Endothelial cell of umbilical vein (primary cell): ENCODE data around the gene UBL5. TPM values are rescaled to one million over a fixed set of nuclear protein-coding genes. Genes with fewer than 3 reads are reported as not detected.

Experiments used
- BruUV-seq: library from RNA; stranded (reverse); fragments of 400-500 nt; replicated peaks from 2 replicates; lab custom pipeline; 2021; lab: Mats Ljungman, UMichigan
- CTCF ChIA-PET: fragments of 300-600, 350-600 bp; sonication (Branson Sonifier 250); formaldehyde crosslinking; loops from one replicate; lab custom pipeline; 2021; ENCODE audit warnings: antibody characterized with exemption, inconsistent platforms; lab: Charles Lee
- POLR2A ChIA-PET: fragments of 300-600, 350-600 bp; sonication (Branson Sonifier 250); formaldehyde crosslinking; loops from one replicate; lab custom pipeline; 2021; ENCODE audit warnings: antibody characterized with exemption, inconsistent platforms; lab: Charles Lee
- DNase-seq: peaks from one replicate; pipeline ENCODE4 v3.0.0-alpha.2; 2011; ENCODE audit warnings: low read depth, low spot score
- FAIRE-seq: peaks from 2 replicates; lab custom pipeline; 2011; peaks lifted over from hg19 to GRCh38; lab: Jason Lieb, UNC
- H2AFZ ChIP-seq: 2 replicates; pipeline ENCODE4 v1.6.0; 2012; ENCODE audit warnings: low read depth, low read length, control low read depth, inconsistent platforms
- H3K27ac ChIP-seq: 2 replicates; pipeline ENCODE4 v1.5.1; 2011; ENCODE audit warnings: low read depth, mild to moderate bottlenecking, control low read depth, low read length, moderate library complexity; ENCODE audit not compliant: insufficient read depth
- H3K27me3 ChIP-seq, 2 experiments: 2 replicates each; pipeline versions ENCODE4 v1.6.0 to v1.6.1; 2011; ENCODE audit warnings: low read length in 2 of 2, mixed read lengths in 1 of 2; ENCODE audit not compliant: control insufficient read depth in 2 of 2, insufficient read depth in 2 of 2
- H3K36me3 ChIP-seq, 2 experiments: 2 replicates in 1 of 2; 3 replicates in 1 of 2; pipeline ENCODE4 v1.5.1; 2011; ENCODE audit warnings: low read length in 2 of 2, mild to moderate bottlenecking in 1 of 2, moderate library complexity in 1 of 2; ENCODE audit not compliant: control insufficient read depth in 2 of 2, insufficient read depth in 2 of 2; ENCODE audit errors: extremely low read depth in 1 of 2
- H3K4me1 ChIP-seq: 3 replicates; pipeline ENCODE4 v1.5.1; 2011; ENCODE audit warnings: mild to moderate bottlenecking, low read length; ENCODE audit not compliant: control insufficient read depth, insufficient read depth; ENCODE audit errors: extremely low read depth
- H3K4me2 ChIP-seq: 2 replicates; pipeline ENCODE4 v1.6.1; 2011; ENCODE audit warnings: low read length, control low read depth, mixed read lengths; ENCODE audit not compliant: insufficient read depth
- H3K4me3 ChIP-seq, 3 experiments: fragments of 200-600 bp in 1 of 3; sonication (generic), shearing (Covaris generic) in 1 of 3; replicated peaks in 1 of 3; 2 replicates each; pipeline ENCODE4 v1.5.1; 2011 to 2016; ENCODE audit warnings: control low read depth in 3 of 3, low read length in 3 of 3, mild to moderate bottlenecking in 2 of 3, inconsistent platforms in 1 of 3, low read depth in 1 of 3, moderate library complexity in 1 of 3; ENCODE audit not compliant: insufficient read depth in 1 of 3
- H3K79me2 ChIP-seq: 2 replicates; pipeline ENCODE4 v1.6.0; 2012; ENCODE audit warnings: low read length, inconsistent platforms; ENCODE audit not compliant: control insufficient read depth, insufficient read depth
- H3K9ac ChIP-seq: replicated peaks from 2 replicates; pipeline ENCODE3; 2011; ENCODE audit warnings: low read length, control low read depth; ENCODE audit not compliant: insufficient read depth; ENCODE audit errors: extremely low read depth
- H3K9me1 ChIP-seq: replicated peaks from 3 replicates; pipeline ENCODE4 v1.6.0; 2011; ENCODE audit warnings: mild to moderate bottlenecking, low read length; ENCODE audit not compliant: control insufficient read depth, insufficient read depth; ENCODE audit errors: extremely low read depth
- H3K9me3 ChIP-seq: replicated peaks from 2 replicates; pipeline ENCODE4 v1.5.1; 2012; ENCODE audit warnings: low read length, inconsistent platforms; ENCODE audit not compliant: control insufficient read depth, insufficient read depth
- H4K20me1 ChIP-seq: replicated peaks from 2 replicates; pipeline ENCODE3; 2011; ENCODE audit warnings: mild to moderate bottlenecking, low read length; ENCODE audit not compliant: control insufficient read depth, insufficient read depth; ENCODE audit errors: extremely low read depth
- CTCF ChIP-seq, 2 donors: IDR thresholded peaks; 1 replicate in 1 of 2; 2 replicates in 1 of 2; pipeline ENCODE4 v1.5.1; 2011; ENCODE audit warnings: low read length in 2 of 2, mild to moderate bottlenecking in 2 of 2, moderate library complexity in 2 of 2, control low read depth in 1 of 2, inconsistent platforms in 1 of 2, low read depth in 1 of 2; ENCODE audit not compliant: insufficient read depth in 1 of 2; ENCODE audit errors: extremely low read depth in 1 of 2
- FOS ChIP-seq: IDR thresholded peaks from 2 replicates; pipeline ENCODE4 v1.6.1; 2011; ENCODE audit warnings: mild to moderate bottlenecking, low read length, moderate library complexity, borderline replicate concordance; ENCODE audit not compliant: insufficient read depth
- MAX ChIP-seq: IDR thresholded peaks from 2 replicates; pipeline ENCODE4 v1.6.1; 2011; ENCODE audit not compliant: insufficient read depth, insufficient read length
- POLR2AphosphoS5 ChIP-seq: IDR thresholded peaks from 2 replicates; pipeline ENCODE4 v1.6.1; 2012; ENCODE audit warnings: low read depth, mild to moderate bottlenecking, control low read depth, low read length, moderate library complexity; ENCODE audit not compliant: insufficient read depth
- dilution Hi-C: fragments of 300-500 bp; cut with MboI; formaldehyde crosslinking; loops from one replicate; pipeline ENCODE4 v1.15.0; 2019; ENCODE audit warnings: low sequenced_read_pairs; ENCODE audit not compliant: extremely low pct_ligation_motif_present
- intact Hi-C: fragments of 100-400 bp; cut with micrococcal nuclease; formaldehyde crosslinking; loops from one replicate; pipeline ENCODE4 v1.10.0; 2022
- polyA plus RNA-seq, 4 experiments: library from polyadenylated mRNA; depleted of rRNA in 3 of 4; stranded (reverse) in 3 of 4; unstranded in 1 of 4; fragments of >200 nt; gene quantifications; 2 replicates each; pipeline versions ENCODE4 v1.2.1 to v1.2.3, GENCODE V29; 2011 to 2012; ENCODE audit warnings: missing spikeins in 1 of 4
- total RNA-seq: library from RNA; stranded (reverse); gene quantifications from 2 replicates; pipeline ENCODE4 v1.2.3, GENCODE V29; 2021

The UBL5 gene
- total and polyA plus RNA-seq, 2 donors (not counting 3 experiments of a cell fraction or from before 2014, with no cell fraction given) = 351 to 1,226 TPM

DNA sequence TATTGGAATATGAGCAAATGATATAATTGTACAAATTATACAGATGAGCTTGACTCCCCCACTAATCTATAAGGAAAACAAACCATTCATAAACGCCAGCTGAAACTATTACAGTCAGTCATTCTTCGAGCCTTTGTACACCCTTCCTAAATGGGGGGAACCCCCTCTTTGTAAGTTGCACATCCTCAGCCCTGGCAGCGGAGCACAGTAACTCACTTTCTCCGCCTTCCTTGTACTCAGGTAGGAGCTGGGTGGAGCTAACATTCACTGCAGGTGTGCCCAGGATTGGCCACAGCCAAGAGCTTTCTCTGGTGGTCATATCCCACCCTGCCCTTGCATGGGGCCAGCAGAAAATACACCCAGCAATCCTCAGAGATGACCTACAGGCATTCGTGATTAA lies 36.0 kb downstream of the UBL5 start:
- ChIA-PET POLR2A (no interaction called here), CTCF (interaction anchor here (1.6 kb wide), 1 partner anchor 12 kb away, joined by 4 read pairs; no protein-coding TSS in a partner anchor)
- intact Hi-C loops (no loop called here), dilution Hi-C loops (no loop called here)
- no peaks in the 10 kb centered on the region for H3K36me3 ChIP-seq
- H3K9ac ChIP-seq = no peak overlapping the region
- DNase-seq (no peak), FAIRE-seq (no peak)
- no peaks in the 10 kb centered on the region for H4K20me1 ChIP-seq
- H3K4me1 ChIP-seq = no peaks in the 10 kb centered on the region
- TF ChIP-seq POLR2AphosphoS5 (no peak), CTCF (IDR thresholded peaks at IDR 0.05; ENCODE audit: extremely low read depth in 1 of 2, insufficient read depth in 1 of 2, low read depth in 1 of 2, low read length in 2 of 2) (no peak), FOS (no peak), MAX (no peak)
- H3K27ac ChIP-seq = no peak overlapping the region
- no peaks in the 10 kb centered on the region for H3K79me2 ChIP-seq
- H3K9me1 ChIP-seq = no peaks in the 10 kb centered on the region
- H3K4me2 ChIP-seq = no peak overlapping the region
- H3K9me3 ChIP-seq = no peaks in the 10 kb centered on the region
- no peak overlapping the region for H3K4me3 ChIP-seq
- H3K27me3 ChIP-seq = no peaks in the 10 kb centered on the region
- BruUV-seq = no TSS peak
- no peak overlapping the region for H2AFZ ChIP-seq
